ENCODE results near the gene MAP6D1.
"Not testable (repeated sequence)": the region's sequence is repeated elsewhere in the genome, so short reads cannot be mapped to it uniquely, and the experiment has no call there.

Gene MAP6D1

GRCh38 chr3:183799461-183799860 lies 25.9 kb downstream of the MAP6D1 start:
- no peak for DNase-seq (ENCODE audit: low spot score)

GRCh38 chr3:183797996-183798395 lies 27.4 kb downstream of the MAP6D1 start:
- no peak for DNase-seq (ENCODE audit: low spot score)

- no peak for DNase-seq (ENCODE audit: low spot score)
Measured at GRCh38 chr3:183796372-183796771, 29.0 kb downstream of the MAP6D1 start.

GRCh38 chr3:183794452-183794851 lies 30.9 kb downstream of the MAP6D1 start:
- no peak for DNase-seq (ENCODE audit: low spot score)

GRCh38 chr3:183792976-183793375 lies 32.4 kb downstream of the MAP6D1 start:
- DNase-seq (ENCODE audit: low spot score), result no peak

- no peak for DNase-seq (ENCODE audit: low spot score)
Measured at GRCh38 chr3:183790700-183791099, 34.7 kb downstream of the MAP6D1 start.

- DNase-seq (ENCODE audit: low spot score), result no peak
Measured at GRCh38 chr3:183789826-183790225, 35.6 kb downstream of the MAP6D1 start.

- not testable (repeated sequence) for DNase-seq (ENCODE audit: low spot score)
Measured at GRCh38 chr3:183784503-183784902, 40.9 kb downstream of the MAP6D1 start.

- no peak for DNase-seq (ENCODE audit: low spot score)
Measured at GRCh38 chr3:183782576-183783276, 42.7 kb downstream of the MAP6D1 start.

- no peak for DNase-seq (ENCODE audit: low spot score)
Measured at GRCh38 chr3:183781246-183781645, 44.1 kb downstream of the MAP6D1 start.

- DNase-seq (ENCODE audit: low spot score), result no peak
Measured at GRCh38 chr3:183779896-183780465, 45.4 kb downstream of the MAP6D1 start.

- no peak for DNase-seq (ENCODE audit: low spot score)
Measured at GRCh38 chr3:183777016-183777618, 48.3 kb downstream of the MAP6D1 start.

- not testable (repeated sequence) for DNase-seq (ENCODE audit: low spot score)
Measured at GRCh38 chr3:183776451-183776850, 48.9 kb downstream of the MAP6D1 start.

- no peak for DNase-seq (ENCODE audit: low spot score)
Measured at GRCh38 chr3:183775781-183776180, 49.6 kb downstream of the MAP6D1 start.

- no peak for DNase-seq (ENCODE audit: low spot score)
Measured at GRCh38 chr3:183774631-183775030, 50.7 kb downstream of the MAP6D1 start.

GRCh38 chr3:183769453-183769852 lies 55.9 kb downstream of the MAP6D1 start:
- no peak for DNase-seq (ENCODE audit: low spot score)

- no peak for DNase-seq (ENCODE audit: low spot score)
Measured at GRCh38 chr3:183768114-183768513, 57.3 kb downstream of the MAP6D1 start.

- DNase-seq (ENCODE audit: low spot score), result peak; percentile 82
Measured at GRCh38 chr3:183766745-183767606, 58.4 kb downstream of the MAP6D1 start.

- no peak for DNase-seq (ENCODE audit: low spot score)
Measured at GRCh38 chr3:183766107-183766506, 59.3 kb downstream of the MAP6D1 start.
